CD4-positive, alpha-beta T cell treated with Interleukin-15 for 1 hour (primary cell): ENCODE data around the gene GPRC6A.
"Not testable (repeated sequence)": the region's sequence is repeated elsewhere in the genome, so short reads cannot be mapped to it uniquely, and the experiment has no call there.

Experiments used
- DNase-seq: peaks from one replicate; pipeline ENCODE4 v3.0.0-alpha.2; 2020

The GPRC6A gene

GRCh38 chr6:116828983-116829382, at the start of gene GPRC6A:
GPRC6A (minus strand) TSS chr6:116829083; CDS start chr6:116829013, 70 bp downstream.
- no peak for DNase-seq

GRCh38 chr6:116877743-116878142, 48.9 kb upstream of the GPRC6A start:
- DNase-seq: no peak

GRCh38 chr6:116876635-116877611, 48.0 kb upstream of the GPRC6A start, which contains the start of gene RFX6:
RFX6 (plus strand) TSS chr6:116877242; CDS start chr6:116877276, 34 bp downstream.
- no peak for DNase-seq

- no peak for DNase-seq
Measured at GRCh38 chr6:116876107-116876506, 47.2 kb upstream of the GPRC6A start.

DNA sequence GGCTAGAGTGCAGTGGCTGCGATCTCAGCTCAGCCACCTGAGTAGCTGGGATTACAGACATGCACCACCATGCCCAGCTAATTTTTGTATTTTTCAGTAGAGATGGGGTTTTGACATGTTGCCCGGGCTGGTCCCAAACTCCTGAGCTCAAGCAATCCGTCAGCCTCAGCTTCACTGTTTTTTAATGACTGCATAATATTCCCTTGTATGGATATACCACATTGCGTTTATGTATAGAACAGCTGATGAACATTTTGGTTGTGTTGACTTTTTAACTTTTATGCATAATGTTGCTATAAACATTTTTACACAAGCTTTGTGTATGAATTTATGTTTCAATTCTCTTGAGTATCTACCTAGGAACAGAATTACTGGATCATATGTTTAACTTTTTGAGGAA, 43.9 kb upstream of the GPRC6A start:
- no peak for DNase-seq

DNA sequence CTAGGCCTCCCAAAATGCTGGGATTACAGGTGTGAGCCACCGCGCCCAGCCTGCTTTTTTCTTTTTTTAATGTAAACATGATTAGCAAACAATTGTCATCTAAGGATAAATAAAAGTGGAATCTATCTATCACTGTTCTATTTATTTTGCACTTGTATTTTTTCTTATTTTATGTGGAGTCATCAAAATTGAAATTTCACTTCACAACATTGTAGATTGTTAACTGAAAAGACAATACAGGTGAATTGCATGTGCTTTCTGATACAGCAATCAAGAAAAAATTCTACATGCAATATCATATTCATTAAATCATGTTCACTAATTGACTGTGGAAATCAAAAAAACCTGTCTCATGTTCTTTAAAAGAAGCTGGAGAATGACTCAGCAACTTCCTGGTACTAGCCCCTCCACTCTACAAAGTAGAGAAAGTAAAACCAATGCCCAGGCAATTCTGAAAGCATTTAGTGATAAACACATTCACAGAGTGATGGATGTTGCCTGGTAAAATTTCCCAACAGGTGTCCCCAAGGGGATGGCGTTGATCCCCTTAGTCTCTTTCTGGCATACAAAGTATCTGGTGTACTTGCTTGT, 37.5 kb upstream of the GPRC6A start:
- no peak for DNase-seq

DNA sequence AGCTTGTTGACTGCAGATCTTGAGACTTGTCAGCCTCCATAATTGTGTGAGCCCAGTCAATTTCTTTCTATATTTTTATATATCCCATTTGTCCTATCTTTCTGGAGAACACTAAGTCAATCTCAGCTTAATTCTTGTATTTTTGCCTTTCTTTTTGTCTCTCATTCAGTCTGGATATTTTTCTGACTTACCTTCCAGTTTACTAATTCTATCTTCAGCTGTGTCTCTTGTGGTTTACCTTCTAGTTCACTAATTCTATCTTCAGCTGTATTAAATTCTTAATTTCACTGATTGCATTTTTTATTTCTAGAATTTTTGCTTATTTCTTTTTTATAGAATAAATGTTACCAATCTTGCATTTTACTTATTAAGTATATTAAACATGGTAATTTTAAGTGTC, 30.4 kb upstream of the GPRC6A start:
- no peak for DNase-seq

GRCh38 chr6:116858060-116858459, 29.2 kb upstream of the GPRC6A start:
- no peak for DNase-seq

DNA sequence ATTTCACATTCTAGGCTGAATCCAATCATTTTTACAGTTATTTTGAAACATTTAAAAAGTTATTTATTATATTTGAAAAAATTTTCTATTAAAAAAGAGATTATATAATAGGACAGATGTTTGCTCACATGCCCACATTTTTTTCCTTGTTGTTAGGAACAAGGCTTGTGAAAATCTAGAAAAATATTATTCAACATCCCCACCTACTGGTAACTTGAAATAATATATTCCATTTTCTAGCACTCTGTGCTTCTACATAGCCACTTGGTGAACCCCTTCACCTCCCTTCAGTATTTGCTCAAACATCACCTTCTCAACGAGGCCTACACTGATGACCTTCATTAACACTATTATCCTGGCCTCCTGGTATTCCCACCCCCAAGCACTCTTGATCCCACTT, 18.3 kb upstream of the GPRC6A start:
- DNase-seq: no peak

GRCh38 chr6:116842459-116842858, 13.6 kb upstream of the GPRC6A start:
- no peak for DNase-seq

DNA sequence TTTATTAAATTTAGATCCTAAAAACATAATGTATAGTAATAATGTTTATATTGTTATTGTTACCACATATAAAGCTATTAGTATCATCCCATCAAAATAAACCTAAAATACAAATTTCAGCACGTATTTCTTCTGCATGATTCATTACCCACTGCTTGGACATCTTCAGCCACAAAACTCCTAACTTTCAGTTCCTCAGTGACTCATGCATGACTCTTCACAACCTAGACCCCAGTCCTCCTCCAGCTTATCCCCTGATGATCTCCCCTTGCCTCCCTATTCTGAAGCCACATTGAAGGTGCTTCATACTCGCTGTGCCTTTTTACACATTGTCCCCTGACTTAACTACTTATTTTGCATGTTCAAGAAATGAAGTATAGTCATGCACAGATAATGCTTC, 11.2 kb upstream of the GPRC6A start:
- no peak for DNase-seq

DNA sequence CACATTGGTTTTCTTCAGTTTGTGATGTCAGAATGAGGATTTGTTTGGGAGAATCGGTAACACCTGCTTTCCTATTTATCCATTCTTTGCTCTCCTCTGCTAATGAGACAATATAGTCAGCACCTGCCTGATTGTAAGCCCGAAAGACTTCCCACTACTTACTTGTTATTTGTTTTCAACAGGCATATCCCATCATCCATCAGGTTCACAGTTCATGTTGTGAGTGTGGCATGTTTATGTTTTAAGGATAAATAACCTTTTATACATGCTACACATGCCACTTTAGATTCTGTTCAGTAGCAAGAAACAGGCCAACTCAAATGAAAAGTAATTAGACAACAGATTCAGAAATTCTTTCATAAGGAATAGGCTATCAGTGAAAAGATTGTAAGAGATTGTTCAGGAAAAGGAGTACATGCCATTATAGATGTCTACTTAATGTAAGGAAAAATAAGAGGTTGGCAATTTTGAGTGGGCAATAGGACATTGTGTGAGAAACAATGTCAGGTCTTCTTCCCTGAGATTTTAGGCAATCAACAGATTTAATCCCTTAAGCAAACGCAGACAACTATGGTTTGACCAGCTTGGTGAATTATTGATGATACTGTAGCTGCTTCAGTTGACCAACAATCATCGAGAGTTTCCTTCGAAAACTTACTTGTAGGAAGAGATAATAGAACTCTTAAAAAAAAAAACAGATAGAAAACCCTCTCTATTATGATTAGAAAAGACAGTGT, 7.9 kb upstream of the GPRC6A start:
- DNase-seq: no peak

DNA sequence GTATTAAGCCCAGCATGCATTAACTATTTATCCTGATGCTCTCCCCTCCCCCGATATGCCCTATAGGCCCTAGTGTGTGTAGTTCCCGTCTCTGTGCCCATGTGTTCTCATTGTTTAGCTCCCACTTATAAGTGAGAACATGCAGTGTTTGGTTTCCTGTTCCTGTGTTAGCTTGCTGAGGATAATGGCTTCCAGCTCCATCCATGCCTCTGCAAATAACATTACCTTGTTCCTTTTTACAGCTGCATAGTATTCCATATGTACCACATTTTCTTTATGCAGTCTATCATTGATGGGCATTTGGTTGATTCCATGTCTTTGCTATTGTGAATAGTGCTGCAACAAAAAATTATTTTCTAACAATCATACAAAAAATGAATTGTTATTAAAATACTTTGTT, 5.6 kb upstream of the GPRC6A start:
- not testable (repeated sequence) for DNase-seq

DNA sequence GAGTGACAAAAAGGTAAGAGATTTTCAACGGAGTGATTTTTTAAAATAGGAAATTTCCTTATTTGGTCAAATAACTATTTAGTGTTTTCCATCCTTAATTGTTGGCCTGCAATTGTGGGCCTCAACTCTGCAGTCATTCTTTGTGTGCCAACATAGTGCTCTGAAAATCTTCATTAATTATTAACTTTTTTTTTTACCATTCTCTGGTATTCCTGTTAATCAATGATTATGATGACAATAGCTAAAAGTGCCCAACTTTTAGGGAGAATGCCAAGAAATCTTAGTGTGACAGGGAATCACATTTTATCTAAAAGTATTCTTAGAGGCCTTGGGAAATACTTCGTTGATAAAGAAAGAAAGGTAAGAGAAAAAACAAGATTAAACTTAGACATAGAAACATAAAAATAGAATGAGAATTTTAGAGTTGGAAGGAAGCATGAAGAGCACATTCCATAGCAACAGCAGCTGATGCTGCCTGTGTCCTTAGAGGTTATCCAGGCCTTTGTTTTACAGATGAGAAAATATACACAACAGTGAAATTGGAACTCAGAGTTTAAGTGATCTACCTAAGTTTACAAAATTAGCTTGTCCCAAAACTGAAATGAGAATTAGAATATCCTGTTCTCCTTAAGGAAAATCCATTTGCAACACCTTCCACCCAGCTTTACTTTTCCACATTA, 1.2 kb downstream of the GPRC6A start:
- no peak for DNase-seq

DNA sequence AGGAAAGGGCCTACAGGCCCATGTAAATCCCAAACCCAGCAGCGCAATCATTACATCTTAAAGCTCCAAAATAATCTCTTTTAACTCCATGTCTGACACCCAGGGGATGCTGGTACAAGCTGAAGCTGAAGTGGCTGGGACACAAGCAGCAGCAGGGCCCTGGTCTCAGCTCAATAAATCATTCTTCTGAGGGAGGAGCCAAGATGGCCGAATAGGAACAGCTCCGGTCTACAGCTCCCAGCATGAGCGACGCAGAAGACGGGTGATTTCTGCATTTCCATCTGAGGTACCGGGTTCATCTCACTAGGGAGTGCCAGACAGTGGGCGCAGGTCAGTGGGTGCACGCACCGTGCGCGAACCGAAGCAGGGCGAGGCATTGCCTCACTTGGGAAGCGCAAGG, 12.5 kb downstream of the GPRC6A start:
- not testable (repeated sequence) for DNase-seq

GRCh38 chr6:116812051-116812650, 16.7 kb downstream of the GPRC6A start:
- DNase-seq: no peak

GRCh38 chr6:116801971-116802370, 26.9 kb downstream of the GPRC6A start:
- DNase-seq: no peak

GRCh38 chr6:116799945-116800344, 28.9 kb downstream of the GPRC6A start:
- no peak for DNase-seq

- no peak for DNase-seq
Measured at GRCh38 chr6:116797585-116797984, 31.3 kb downstream of the GPRC6A start.

- no peak for DNase-seq
Measured at GRCh38 chr6:116793224-116793623, 35.7 kb downstream of the GPRC6A start.

DNA sequence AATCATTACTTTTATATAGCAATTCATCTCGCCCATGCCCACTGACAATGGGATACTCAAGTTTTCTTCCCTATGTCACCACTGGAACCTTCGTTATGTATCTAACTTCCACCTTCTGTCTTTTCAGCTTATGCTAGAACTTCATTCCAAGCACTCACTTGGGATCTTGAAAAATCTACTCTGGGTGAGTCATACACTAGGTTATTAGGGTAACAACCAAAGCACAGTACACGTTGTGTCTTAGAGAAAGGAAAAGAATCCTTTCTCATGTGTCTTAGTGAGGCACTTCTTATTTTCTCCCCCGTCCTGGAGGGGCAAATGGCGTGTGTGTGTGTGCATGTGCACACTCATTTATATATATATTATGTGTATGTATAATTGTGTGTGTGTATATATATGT, 45.0 kb downstream of the GPRC6A start:
- no peak for DNase-seq

- DNase-seq: no peak
Measured at GRCh38 chr6:116779573-116780164, 49.2 kb downstream of the GPRC6A start.
